Esophagus squamous epithelium (tissue), 4 donors: Measurements from ENCODE around the gene CHDH.

ENCODE experiments used
- CTCF ChIP-seq, 6 experiments: fragments of 450-650 bp in 4 of 6; fragments of 200-600 bp in 2 of 6; sonication (generic) in 2 of 6; IDR thresholded peaks; one replicate each; pipeline ENCODE4 v1.5.1; 2016 to 2019; ENCODE audit warnings: antibody characterized with exemption in 6 of 6, mild to moderate bottlenecking in 4 of 6, moderate library complexity in 4 of 6
- POLR2A ChIP-seq, 4 donors: fragments of 450-650 bp; IDR thresholded peaks; one replicate each; pipeline ENCODE4 v1.6.1; 2017; ENCODE audit warnings: antibody characterized with exemption in 4 of 4, mild to moderate bottlenecking in 4 of 4, moderate library complexity in 3 of 4

- TF ChIP-seq CTCF (IDR thresholded peaks at IDR 0.05) (no peak), POLR2A (IDR thresholded peaks at IDR 0.05) (no peak)
Observed at GRCh38 chr3:53846134-53846850, at the start of gene CHDH, which contains the start of gene IL17RB.
